ENCODE data around the gene BRSK2. TPM values are rescaled to one million over a fixed set of nuclear protein-coding genes. Genes with fewer than 3 reads are reported as not detected.

Gene BRSK2
- total RNA-seq, 1 donor from 2014 or later = 6.9 TPM

GRCh38 chr11:1473011-1473628, 83.4 kb downstream of the BRSK2 start:
- H3K4me1 Mint-ChIP-seq (ENCODE audit: low read depth) = no peaks in the 10 kb centered on the region
- H3K9me3 Mint-ChIP-seq (ENCODE audit: low read depth) = no peaks in the 10 kb centered on the region
- DNase-seq (ENCODE audit: low spot score) = peak; percentile 71
- no peaks in the 10 kb centered on the region for H3K27me3 Mint-ChIP-seq (ENCODE audit: low read depth)
- TF ChIP-seq CTCF (IDR thresholded peaks at IDR 0.05) = no peak
- no peak overlapping the region for H3K27ac Mint-ChIP-seq (ENCODE audit: unreplicated experiment)
- no peak overlapping the region for H3K4me3 Mint-ChIP-seq (ENCODE audit: unreplicated experiment)
- H3K36me3 Mint-ChIP-seq (ENCODE audit: low read depth) = peaks cover 13% of the 10 kb centered on the region

- Mint-ChIP-seq H3K27ac (ENCODE audit: unreplicated experiment) (no peak overlapping the region), H3K36me3 (ENCODE audit: low read depth) (peaks cover 18% of the 10 kb centered on the region), H3K4me3 (ENCODE audit: unreplicated experiment) (no peak overlapping the region), H3K4me1 (ENCODE audit: low read depth) (no peaks in the 10 kb centered on the region), H3K9me3 (ENCODE audit: low read depth) (no peaks in the 10 kb centered on the region), H3K27me3 (ENCODE audit: low read depth) (no peaks in the 10 kb centered on the region)
- DNase-seq (ENCODE audit: low spot score) = peak; percentile 81
- no peak for TF ChIP-seq CTCF (IDR thresholded peaks at IDR 0.05)
Measured at GRCh38 chr11:1473786-1474185, 84.1 kb downstream of the BRSK2 start.

- TF ChIP-seq CTCF (IDR thresholded peaks at IDR 0.05) = no peak
- no peak overlapping the region for H3K4me3 Mint-ChIP-seq (ENCODE audit: unreplicated experiment)
- no peaks in the 10 kb centered on the region for H3K9me3 Mint-ChIP-seq (ENCODE audit: low read depth)
- no peaks in the 10 kb centered on the region for H3K27me3 Mint-ChIP-seq (ENCODE audit: low read depth)
- DNase-seq (ENCODE audit: low spot score) = no peak
- no peak overlapping the region for H3K27ac Mint-ChIP-seq (ENCODE audit: unreplicated experiment)
- peaks cover 20% of the 10 kb centered on the region for H3K36me3 Mint-ChIP-seq (ENCODE audit: low read depth)
- no peaks in the 10 kb centered on the region for H3K4me1 Mint-ChIP-seq (ENCODE audit: low read depth)
Measured at GRCh38 chr11:1475841-1476240, 86.1 kb downstream of the BRSK2 start.

GRCh38 chr11:1476940-1477736, 87.4 kb downstream of the BRSK2 start:
- no peaks in the 10 kb centered on the region for H3K27me3 Mint-ChIP-seq (ENCODE audit: low read depth)
- DNase-seq (ENCODE audit: low spot score) = no peak
- H3K36me3 Mint-ChIP-seq (ENCODE audit: low read depth) = peaks cover 18% of the 10 kb centered on the region
- H3K4me3 Mint-ChIP-seq (ENCODE audit: unreplicated experiment) = no peak overlapping the region
- no peaks in the 10 kb centered on the region for H3K9me3 Mint-ChIP-seq (ENCODE audit: low read depth)
- TF ChIP-seq CTCF (IDR thresholded peaks at IDR 0.05) = no peak
- peaks cover 7% of the 10 kb centered on the region for H3K4me1 Mint-ChIP-seq (ENCODE audit: low read depth)
- H3K27ac Mint-ChIP-seq (ENCODE audit: unreplicated experiment) = no peak overlapping the region

- TF ChIP-seq CTCF (IDR thresholded peaks at IDR 0.05) = no peak
- Mint-ChIP-seq H3K4me3 (ENCODE audit: unreplicated experiment) (no peak overlapping the region), H3K4me1 (ENCODE audit: low read depth) (peaks cover 8% of the 10 kb centered on the region), H3K9me3 (ENCODE audit: low read depth) (no peaks in the 10 kb centered on the region), H3K27ac (ENCODE audit: unreplicated experiment) (no peak overlapping the region), H3K36me3 (ENCODE audit: low read depth) (peaks cover 18% of the 10 kb centered on the region), H3K27me3 (ENCODE audit: low read depth) (no peaks in the 10 kb centered on the region)
- peak; percentile 75 for DNase-seq (ENCODE audit: low spot score)
Measured at GRCh38 chr11:1478011-1478410, 88.3 kb downstream of the BRSK2 start.

Data from chondrocyte (in vitro differentiated cells).